Heart right ventricle (tissue), 16 donors: Measurements from ENCODE around the gene IMMP2L. TPM values are rescaled to one million over a fixed set of nuclear protein-coding genes. Genes with fewer than 3 reads are reported as not detected.

ENCODE experiments used
- ATAC-seq, 8 donors: fragments of 200-7000 bp; cut with Tn5 transposase; one replicate each; pipeline ENCODE4 v1.9.1; 2020; ENCODE audit warnings: mild to moderate bottlenecking in 8 of 8, moderate library complexity in 8 of 8, moderate number of reproducible peaks in 1 of 8
- DNase-seq, 2 donors: peaks; one replicate each; pipeline ENCODE4 v3.0.0-alpha.2; 2020
- H3K27ac ChIP-seq, 10 donors: fragments of 200-600 bp; sonication (generic) in 2 of 10; one replicate each; pipeline versions ENCODE4 v1.5.0 to v1.8.0; 2020 to 2022; ENCODE audit warnings: mild to moderate bottlenecking in 3 of 10
- H3K27me3 ChIP-seq, 7 donors: fragments of 200-600 bp; one replicate each; pipeline ENCODE4 v1.8.0; 2021 to 2022; ENCODE audit warnings: mild to moderate bottlenecking in 2 of 7
- H3K36me3 ChIP-seq, 9 donors: fragments of 200-600 bp; sonication (generic) in 1 of 9; one replicate each; pipeline versions ENCODE4 v1.5.0 to v1.8.0; 2020 to 2022; ENCODE audit warnings: mild to moderate bottlenecking in 2 of 9
- H3K4me1 ChIP-seq, 9 donors: fragments of 200-600 bp; sonication (generic) in 1 of 9; one replicate each; pipeline versions ENCODE4 v1.5.0 to v1.8.0; 2020 to 2022; ENCODE audit warnings: mild to moderate bottlenecking in 4 of 9
- H3K4me3 ChIP-seq, 10 donors: fragments of 200-600 bp; sonication (generic) in 2 of 10; one replicate each; pipeline versions ENCODE4 v1.5.0 to v1.8.0; 2020 to 2022; ENCODE audit warnings: mild to moderate bottlenecking in 7 of 10, moderate library complexity in 2 of 10
- H3K9me3 ChIP-seq, 11 donors: fragments of 200-600 bp in 10 of 11; sonication (generic) in 2 of 11; one replicate each; pipeline versions ENCODE4 v1.5.0 to v1.8.0; 2013 to 2022; ENCODE audit warnings: mild to moderate bottlenecking in 2 of 11, control low read depth in 1 of 11, moderate library complexity in 1 of 11
- CTCF ChIP-seq, 9 donors: fragments of 200-600 bp; sonication (generic) in 2 of 9; IDR thresholded peaks; one replicate each; pipeline versions ENCODE4 v1.5.0 to v1.8.0; 2021 to 2022; ENCODE audit warnings: antibody characterized with exemption in 9 of 9, mild to moderate bottlenecking in 5 of 9, moderate library complexity in 1 of 9
- WGBS, 2 donors: extraction: QIAGEN DNeasy Blood & Tissue Kit; methylation state at CpG; one replicate each; pipeline ENCODE4 v1.1.7; 2013; ENCODE audit warnings: inconsistent platforms in 1 of 2; 5-methylcytosine and 5-hydroxymethylcytosine counted together
- intact Hi-C, 10 donors: fragments of 100-400 bp; cut with DNase I; formaldehyde crosslinking; loops; one replicate each; pipeline versions ENCODE4 v1.11.1 to v1.14.2; 2022
- polyA plus RNA-seq, 2 donors: library from polyadenylated mRNA; stranded (reverse); fragments of 200-250 nt; gene quantifications; one replicate each; pipeline ENCODE4 v1.2.3, GENCODE V29; 2013
- total RNA-seq, 10 donors: library from RNA; stranded (reverse); fragmentation: NEBNext Ultra II Directional in 3 of 10; extraction: Animal tissue kit (Norgen Biotek cat#: 25700) in 3 of 10; gene quantifications; one replicate each; pipeline versions ENCODE4 v1.2.1 to v1.2.4, GENCODE V29; 2021 to 2023
- donor health status: Arrhythmogenic right ventricular cardiomyopathy.
- donor health status: ischemic (EF 13 %, LVEDD 7.1; RV severe dilation, severe dysfunction).
- donor health status: healthy with polysubstance abuse.
- donor health status: DM: no; HTN: yes; CAD: no.
- donor health status: DM: no; HTN: no; CAD: no.
- donor health status: ischemic (EF 25% LVEDD 6.9; RV normal size, moderate dysfunction).
- donor health status: ischemic (EF 25% LVEDD 5.7; RV mildly dilated, moderate dysfunction).
- donor health status: healthy.
- donor health status: DM: yes; HTN: yes; CAD: no.
- donor health status: Ischemic cardiomyopathy.
- donor health status: ischemic (EF 35%, LVEDD 5.7; RV mildly dilated, moderate dysfunction).
- donor health status: nonischemic (EF 11% LVEDD 7.7; RV severe dilation, severe dysfunction).
- donor health status: DM: yes; HTN: yes; CAD: no.
- donor health status: PGD.
- donor health status: ischemic (EF 29% LVEDD 5.4; RV normal size, mild dysfunction).
- donor health status: nonischemic (EF 23%, LVEDD 6.1; RV moderate dilation, normal function).

Gene IMMP2L
- total and polyA plus RNA-seq, 12 donors: 4.3 to 20.8 (median 17.3) TPM

DNA sequence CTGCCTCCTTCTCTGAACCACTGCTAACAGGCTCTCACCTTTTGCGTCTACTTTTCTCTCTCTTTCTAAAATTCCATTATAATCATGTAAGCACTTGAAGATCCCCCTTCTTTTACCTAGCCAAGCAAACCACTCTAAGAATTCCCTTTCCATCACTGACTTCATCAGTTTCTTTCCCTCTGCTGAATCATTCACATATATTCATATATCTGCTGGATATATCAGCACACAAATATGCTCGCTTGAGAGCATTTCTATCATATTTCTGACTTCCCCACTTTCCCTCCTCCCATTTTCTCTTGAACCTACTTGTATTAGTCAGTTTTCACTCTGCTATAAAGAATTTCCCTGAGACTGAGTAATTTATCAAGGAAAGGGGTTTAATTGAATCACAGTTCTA is 555.6 kb downstream of the IMMP2L start:
- Histone ChIP-seq H3K27ac (no peak overlapping the region), H3K36me3 (no peaks in the 10 kb centered on the region), H3K4me1 (peaks cover 0 to under 1% (median 0%) of the 10 kb centered on the region in 9 donors), H3K4me3 (no peak overlapping the region), H3K9me3 (no peaks in the 10 kb centered on the region), H3K27me3 (no peaks in the 10 kb centered on the region)
- TF ChIP-seq CTCF (IDR thresholded peaks at IDR 0.05): no peak
- DNase-seq (no peak), ATAC-seq (no peak)
- 90 to 92% methylated on average over 2 of the region's 2 CpGs for WGBS, 2 donors
- intact Hi-C loops: no loop called here

DNA sequence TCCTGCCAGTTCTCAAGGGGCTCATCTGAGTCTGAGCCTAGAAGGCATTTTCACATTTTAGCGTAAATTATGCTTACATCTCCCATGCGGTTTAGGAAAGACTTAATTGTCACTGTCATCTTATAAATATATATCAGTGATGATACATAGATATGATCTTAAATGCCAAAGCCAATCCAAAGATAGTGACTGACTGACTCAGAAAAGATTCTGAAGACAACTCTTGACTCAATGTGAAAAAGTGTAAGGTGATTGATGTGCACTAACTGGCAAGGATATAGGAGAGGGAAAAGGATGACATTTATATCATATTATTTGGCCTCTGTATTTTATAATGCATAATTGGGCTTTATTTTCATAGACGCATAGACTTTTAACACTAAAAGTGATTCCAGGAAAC is 556.3 kb downstream of the IMMP2L start:
- TF ChIP-seq CTCF (IDR thresholded peaks at IDR 0.05): no peak
- Histone ChIP-seq H3K4me1 (no peaks in the 10 kb centered on the region), H3K4me3 (no peak overlapping the region), H3K27me3 (no peaks in the 10 kb centered on the region), H3K27ac (no peak overlapping the region), H3K9me3 (no peaks in the 10 kb centered on the region), H3K36me3 (no peaks in the 10 kb centered on the region)
- WGBS, 2 donors: 63 to 67% methylated on average over 3 of the region's 3 CpGs
- no peak for ATAC-seq
- intact Hi-C loops: no loop called here
- no peak for DNase-seq

DNA sequence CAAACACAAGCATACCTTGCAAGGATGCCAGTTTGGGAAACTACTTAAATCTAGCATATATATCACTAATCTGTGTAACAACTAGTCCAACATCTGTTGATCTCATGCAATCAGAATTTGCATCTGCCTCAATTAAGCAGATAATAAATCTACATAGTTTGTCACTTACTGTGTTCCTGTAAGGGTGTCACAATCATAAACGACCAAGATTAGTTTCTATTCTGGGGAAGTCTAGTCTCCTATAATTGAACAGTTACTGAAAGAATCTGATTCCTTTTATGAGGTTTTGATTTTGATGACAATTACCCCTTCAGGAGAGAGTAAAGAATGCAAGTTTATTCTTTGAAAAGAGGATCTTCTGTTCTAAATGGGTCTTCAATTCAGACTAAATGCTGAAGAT is 556.8 kb downstream of the IMMP2L start:
- Histone ChIP-seq H3K27me3 (no peaks in the 10 kb centered on the region), H3K36me3 (no peaks in the 10 kb centered on the region), H3K4me3 (no peak overlapping the region), H3K27ac (no peak overlapping the region), H3K4me1 (no peaks in the 10 kb centered on the region), H3K9me3 (no peaks in the 10 kb centered on the region)
- intact Hi-C loops: no loop called here
- WGBS, 2 donors: 32% methylated on average over 1 of the region's 1 CpG
- ATAC-seq (no peak), DNase-seq (no peak)
- no peak for TF ChIP-seq CTCF (IDR thresholded peaks at IDR 0.05)

GRCh38 chr7:111004310-111004901 is 557.9 kb downstream of the IMMP2L start:
- Histone ChIP-seq H3K36me3 (no peaks in the 10 kb centered on the region), H3K4me3 (no peak overlapping the region), H3K27ac (no peak overlapping the region), H3K4me1 (no peaks in the 10 kb centered on the region), H3K9me3 (no peaks in the 10 kb centered on the region), H3K27me3 (no peaks in the 10 kb centered on the region)
- ATAC-seq: no peak
- no peak for DNase-seq
- intact Hi-C loops: no loop called here
- TF ChIP-seq CTCF (IDR thresholded peaks at IDR 0.05): no peak
- 95 to 97% methylated on average over 4 of the region's 4 CpGs for WGBS, 2 donors
